Activated naive CD4-positive, alpha-beta T cell treated with anti-CD3 and anti-CD28 coated beads, Interleukin-2, amount 50 U/mL, for 24 hours (primary cell): ENCODE data around the gene SYNDIG1.

Experiments used
- H3K27ac Mint-ChIP-seq: one replicate; pipeline ENCODE4 v1.8.0; 2021; ENCODE audit warnings: mild to moderate bottlenecking, mixed read lengths
- H3K27me3 Mint-ChIP-seq: one replicate; pipeline ENCODE4 v1.8.0; 2021; ENCODE audit warnings: mixed read lengths
- H3K36me3 Mint-ChIP-seq: one replicate; pipeline ENCODE4 v1.8.0; 2021; ENCODE audit warnings: mixed read lengths
- H3K4me1 Mint-ChIP-seq: one replicate; pipeline ENCODE4 v1.8.0; 2021; ENCODE audit warnings: mixed read lengths
- H3K4me3 Mint-ChIP-seq: one replicate; pipeline ENCODE4 v1.8.0; 2021; ENCODE audit warnings: mild to moderate bottlenecking, mixed read lengths
- H3K9me3 Mint-ChIP-seq: one replicate; pipeline ENCODE4 v1.8.0; 2021; ENCODE audit warnings: mixed read lengths

Gene SYNDIG1

DNA sequence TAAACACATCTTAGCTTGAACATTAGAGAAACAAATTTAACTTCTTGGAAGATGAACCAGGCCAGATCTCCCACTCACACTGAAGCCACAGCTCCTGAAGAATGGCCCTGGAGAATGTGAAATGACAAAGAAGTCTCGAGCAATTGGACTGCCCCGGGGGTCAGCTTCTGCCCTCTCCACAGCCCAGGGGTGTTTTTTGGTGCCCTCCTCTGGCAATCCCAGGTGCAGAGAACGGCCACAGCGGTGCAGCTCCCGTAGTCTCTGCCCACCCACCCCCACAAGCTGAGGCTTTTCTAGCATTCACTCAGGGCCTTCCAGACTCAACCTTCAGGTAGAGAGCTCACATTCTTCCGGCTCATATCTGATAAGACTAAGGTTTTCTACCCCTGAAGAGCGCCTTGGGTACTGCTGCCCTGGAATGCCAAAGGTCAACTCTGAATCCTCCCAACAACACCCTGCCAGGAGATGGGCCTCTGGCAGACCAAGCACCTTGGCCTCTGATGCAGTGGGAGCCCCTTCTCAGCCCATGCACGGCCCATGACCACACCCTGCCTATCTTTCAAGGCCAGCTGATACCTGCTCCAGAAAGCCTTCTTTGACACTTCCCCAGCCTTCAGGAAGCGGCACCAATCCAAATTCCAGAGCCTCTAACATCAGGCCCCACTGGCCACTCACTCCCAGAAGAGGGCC, 208.3 kb downstream of the SYNDIG1 start:
- H3K4me3 Mint-ChIP-seq: no peak overlapping the region
- no peaks in the 10 kb centered on the region for H3K9me3 Mint-ChIP-seq
- no peaks in the 10 kb centered on the region for H3K36me3 Mint-ChIP-seq
- no peaks in the 10 kb centered on the region for H3K27me3 Mint-ChIP-seq
- no peak overlapping the region for H3K27ac Mint-ChIP-seq
- no peaks in the 10 kb centered on the region for H3K4me1 Mint-ChIP-seq

DNA sequence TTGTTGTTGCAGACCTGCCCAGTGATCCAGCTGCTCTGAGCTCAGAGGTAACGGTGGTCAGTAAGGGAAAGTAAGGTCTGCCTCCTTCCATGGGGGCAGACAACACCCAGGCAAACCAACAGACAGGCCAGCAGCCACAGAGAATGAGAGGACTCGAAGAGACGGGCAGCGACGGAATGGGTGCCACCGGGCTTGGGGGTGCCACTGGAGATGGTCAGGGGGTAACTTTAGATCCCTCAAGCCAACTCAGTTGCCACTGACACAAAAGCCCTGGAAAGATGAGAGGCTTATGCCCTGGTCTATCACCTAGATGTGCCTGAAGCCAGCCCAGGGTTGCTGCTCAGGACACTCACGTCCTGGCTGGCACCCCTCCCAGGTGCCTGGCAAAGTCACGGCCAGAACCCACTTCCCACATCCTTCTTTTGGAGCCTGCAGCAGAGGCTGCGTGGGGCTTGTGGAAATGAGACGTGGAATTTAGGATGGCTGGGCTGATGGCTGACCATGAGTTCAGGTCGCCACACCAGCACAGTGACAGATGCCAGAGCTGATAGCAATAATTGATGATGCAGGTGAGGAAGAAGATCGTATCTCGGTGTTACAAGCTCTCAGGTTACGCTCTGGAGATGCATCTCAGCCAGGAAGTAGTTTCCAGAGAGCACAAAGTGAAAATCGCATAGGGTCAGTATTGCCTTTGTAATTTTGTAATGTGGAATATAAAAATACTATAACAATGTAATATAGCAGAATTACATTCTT, 209.1 kb downstream of the SYNDIG1 start:
- no peaks in the 10 kb centered on the region for H3K27me3 Mint-ChIP-seq
- no peak overlapping the region for H3K27ac Mint-ChIP-seq
- H3K4me1 Mint-ChIP-seq: no peaks in the 10 kb centered on the region
- no peak overlapping the region for H3K4me3 Mint-ChIP-seq
- no peaks in the 10 kb centered on the region for H3K9me3 Mint-ChIP-seq
- no peaks in the 10 kb centered on the region for H3K36me3 Mint-ChIP-seq

DNA sequence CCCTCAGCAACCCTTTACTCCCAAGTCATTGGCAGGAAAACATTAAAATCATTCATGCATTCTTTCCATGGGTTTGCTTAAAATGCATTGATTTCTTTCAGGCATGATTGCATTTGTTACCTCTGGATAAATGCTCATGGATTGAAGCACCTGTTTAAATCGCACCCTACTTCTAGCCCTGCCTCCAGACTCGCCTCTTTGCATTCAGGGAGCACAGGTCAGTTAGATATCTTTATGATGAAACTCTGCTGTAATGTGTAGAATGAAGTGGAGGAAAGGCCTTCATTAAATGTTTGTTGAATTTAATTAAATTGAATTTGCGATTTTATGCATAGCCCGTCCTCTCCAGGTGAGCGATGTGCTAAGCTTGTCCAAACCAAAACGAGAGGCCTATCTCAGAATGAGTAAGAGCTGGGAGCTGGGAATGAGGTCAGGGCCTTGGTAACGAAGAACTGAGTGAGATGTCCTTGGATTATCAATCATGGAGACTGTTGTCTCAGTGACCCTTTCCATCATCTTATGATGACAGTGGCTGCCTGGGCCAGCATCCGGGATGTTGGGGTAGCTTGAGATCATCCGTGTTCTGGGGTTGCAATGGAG, 210.1 kb downstream of the SYNDIG1 start:
- Mint-ChIP-seq H3K27me3 (no peaks in the 10 kb centered on the region), H3K4me1 (no peaks in the 10 kb centered on the region), H3K36me3 (no peaks in the 10 kb centered on the region), H3K4me3 (no peak overlapping the region), H3K9me3 (no peaks in the 10 kb centered on the region), H3K27ac (no peak overlapping the region)

DNA sequence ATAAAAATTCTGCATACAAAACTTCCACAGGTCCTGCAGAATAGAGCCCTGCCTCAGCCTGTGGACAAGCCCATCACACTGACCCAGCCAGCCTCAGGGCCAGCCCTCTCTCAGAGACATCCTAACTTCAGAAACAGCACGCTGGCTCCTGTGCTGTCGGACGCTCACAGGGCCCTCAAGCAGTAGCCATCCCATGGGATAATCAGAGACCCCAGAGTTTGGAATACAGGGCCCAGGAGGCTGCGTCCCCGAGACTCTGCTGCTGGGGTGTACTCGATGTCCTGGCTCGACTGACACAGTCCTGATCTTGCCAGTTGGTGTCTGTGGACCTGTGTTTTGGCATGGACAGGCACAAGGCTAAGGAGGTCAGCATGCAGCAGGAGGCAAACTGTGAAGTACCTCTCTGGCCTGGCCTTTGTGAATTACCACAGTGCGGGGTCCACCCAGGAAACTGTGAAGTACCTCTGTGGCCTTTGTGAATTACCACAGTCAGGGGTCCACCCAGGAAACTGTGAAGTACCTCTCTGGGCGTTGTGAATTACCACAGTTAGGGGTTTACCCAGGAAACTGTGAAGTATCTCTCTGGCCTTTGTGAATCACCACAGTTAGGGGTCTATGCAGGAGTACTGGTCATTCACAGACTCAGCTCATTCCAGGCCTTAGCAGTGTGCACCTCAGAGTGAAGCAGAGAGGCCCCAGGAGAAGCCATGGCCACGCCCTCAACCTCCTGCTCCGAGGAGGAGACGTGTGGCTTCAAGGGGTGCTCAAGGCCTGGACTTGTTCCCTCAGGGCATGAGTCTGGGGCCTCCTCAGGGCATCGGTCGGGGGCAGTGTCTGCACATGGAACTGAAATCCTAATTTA, 212.4 kb downstream of the SYNDIG1 start:
- no peaks in the 10 kb centered on the region for H3K27me3 Mint-ChIP-seq
- no peaks in the 10 kb centered on the region for H3K4me1 Mint-ChIP-seq
- no peaks in the 10 kb centered on the region for H3K9me3 Mint-ChIP-seq
- H3K27ac Mint-ChIP-seq: no peak overlapping the region
- no peak overlapping the region for H3K4me3 Mint-ChIP-seq
- H3K36me3 Mint-ChIP-seq: no peaks in the 10 kb centered on the region

DNA sequence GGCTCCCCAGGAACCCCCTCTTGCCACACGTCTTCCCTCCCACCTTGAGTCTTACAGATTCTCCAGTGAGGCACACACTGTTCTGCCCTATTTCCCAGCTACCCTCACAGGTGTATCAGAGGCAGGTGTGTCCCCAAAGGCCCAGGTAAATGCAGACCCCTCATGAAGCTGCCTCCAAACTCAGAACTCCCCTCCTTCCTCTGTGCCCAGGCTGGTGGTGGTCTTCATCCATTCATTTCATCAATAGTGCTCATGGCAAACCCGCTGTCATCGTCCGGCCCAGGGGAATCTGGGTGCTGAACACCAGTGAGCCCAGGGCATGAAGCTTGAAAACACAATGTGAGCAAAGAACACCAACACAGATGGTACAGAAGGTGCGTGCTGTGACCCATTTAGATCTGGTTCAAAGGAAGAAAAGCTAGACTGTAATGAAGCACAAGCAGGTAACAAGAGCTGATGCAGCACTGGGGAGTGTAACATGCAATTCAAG, 213.1 kb downstream of the SYNDIG1 start:
- no peak overlapping the region for H3K27ac Mint-ChIP-seq
- no peaks in the 10 kb centered on the region for H3K36me3 Mint-ChIP-seq
- no peaks in the 10 kb centered on the region for H3K9me3 Mint-ChIP-seq
- H3K4me3 Mint-ChIP-seq: no peak overlapping the region
- no peaks in the 10 kb centered on the region for H3K27me3 Mint-ChIP-seq
- H3K4me1 Mint-ChIP-seq: no peaks in the 10 kb centered on the region

DNA sequence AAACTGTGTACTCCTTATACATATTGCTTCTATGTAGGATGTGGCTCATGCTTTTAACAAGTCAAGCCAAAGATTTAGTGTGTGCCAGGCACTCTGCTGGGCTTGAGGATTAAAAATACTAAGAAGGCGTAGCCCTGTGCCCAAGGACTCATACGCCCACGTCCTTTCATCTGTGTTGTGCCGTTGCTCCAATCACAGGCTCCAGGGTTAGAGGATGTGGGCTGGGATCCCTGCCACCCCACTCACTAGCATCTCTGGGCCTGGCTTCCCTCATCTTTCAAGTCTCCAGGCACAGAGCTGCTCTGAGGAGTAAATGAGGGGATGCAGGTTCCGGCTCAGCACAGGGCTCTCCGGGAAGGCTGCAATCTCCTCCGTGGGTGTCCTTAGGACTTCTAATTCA, 214.2 kb downstream of the SYNDIG1 start:
- Mint-ChIP-seq H3K4me3 (no peak overlapping the region), H3K27ac (no peak overlapping the region), H3K9me3 (no peaks in the 10 kb centered on the region)

DNA sequence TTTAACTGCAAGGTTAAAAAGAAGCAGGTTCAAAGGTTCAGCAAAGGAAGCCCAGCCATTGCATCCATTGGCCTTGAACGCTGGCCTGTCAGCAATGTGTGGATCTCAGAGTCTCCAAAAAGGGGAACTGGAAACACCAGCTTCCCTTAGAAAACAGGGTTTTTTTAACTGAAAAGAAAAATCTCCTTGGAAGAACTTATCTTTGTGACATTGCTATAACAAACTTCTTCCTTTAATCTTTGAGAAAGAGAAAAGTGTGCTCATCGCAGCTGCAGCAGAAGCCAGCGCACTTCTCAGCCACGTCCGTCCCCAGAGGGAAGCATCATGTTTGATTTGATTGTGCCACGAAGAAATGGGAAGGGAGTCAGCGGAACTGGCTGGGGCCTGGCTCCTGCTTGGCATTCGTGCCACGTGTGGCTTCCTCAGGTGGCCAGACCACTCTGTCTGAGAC, 215.0 kb downstream of the SYNDIG1 start:
- H3K9me3 Mint-ChIP-seq: peaks cover under 1% of the 10 kb centered on the region
- H3K27ac Mint-ChIP-seq: no peak overlapping the region
- no peaks in the 10 kb centered on the region for H3K4me1 Mint-ChIP-seq
- H3K36me3 Mint-ChIP-seq: no peaks in the 10 kb centered on the region
- H3K4me3 Mint-ChIP-seq: no peak overlapping the region
- peaks cover under 1% of the 10 kb centered on the region for H3K27me3 Mint-ChIP-seq

More for the DNA sequence above, 214.2 kb downstream of the SYNDIG1 start:
- Mint-ChIP-seq H3K4me1 (no peaks in the 10 kb centered on the region), H3K36me3 (no peaks in the 10 kb centered on the region), H3K27me3 (no peaks in the 10 kb centered on the region)

DNA sequence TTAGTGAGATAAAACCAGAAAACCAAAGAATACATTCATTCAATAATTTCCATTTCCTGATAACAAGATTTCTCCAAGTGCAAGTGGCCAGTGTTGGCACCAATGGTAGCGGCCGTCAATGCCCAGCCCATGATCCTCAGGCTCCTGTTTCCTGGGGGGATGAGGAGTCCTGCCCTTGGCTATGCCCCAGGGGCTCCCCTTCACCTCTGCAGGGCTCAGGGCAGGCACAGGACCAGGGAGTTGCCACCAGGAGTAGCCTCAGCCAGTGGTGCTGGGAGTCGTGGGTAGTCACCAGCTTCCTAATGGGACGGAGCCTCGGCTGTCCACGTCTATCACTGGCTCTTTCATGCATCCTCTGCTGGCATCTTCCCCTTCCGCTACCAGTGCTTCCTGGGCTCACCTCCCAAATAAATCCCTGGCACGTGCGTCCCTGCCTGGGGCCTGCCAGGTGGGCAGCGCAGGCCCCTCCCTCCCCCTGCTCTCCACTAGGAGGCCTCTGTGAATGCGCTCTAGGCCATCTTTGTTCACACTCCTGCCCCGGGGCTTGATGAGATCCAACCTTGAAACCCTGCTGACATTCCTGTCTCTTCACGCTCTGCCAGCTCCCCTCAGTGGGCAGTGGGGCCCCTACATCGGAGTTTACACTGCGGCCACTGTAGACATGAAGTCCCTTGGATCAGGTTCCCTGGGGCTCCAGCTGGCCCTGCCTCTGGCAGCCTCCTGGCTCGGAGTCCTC, 215.7 kb downstream of the SYNDIG1 start:
- Mint-ChIP-seq H3K36me3 (no peaks in the 10 kb centered on the region), H3K27ac (no peak overlapping the region), H3K4me3 (no peak overlapping the region), H3K27me3 (peaks cover 5% of the 10 kb centered on the region), H3K4me1 (no peaks in the 10 kb centered on the region), H3K9me3 (peaks cover 5% of the 10 kb centered on the region)

DNA sequence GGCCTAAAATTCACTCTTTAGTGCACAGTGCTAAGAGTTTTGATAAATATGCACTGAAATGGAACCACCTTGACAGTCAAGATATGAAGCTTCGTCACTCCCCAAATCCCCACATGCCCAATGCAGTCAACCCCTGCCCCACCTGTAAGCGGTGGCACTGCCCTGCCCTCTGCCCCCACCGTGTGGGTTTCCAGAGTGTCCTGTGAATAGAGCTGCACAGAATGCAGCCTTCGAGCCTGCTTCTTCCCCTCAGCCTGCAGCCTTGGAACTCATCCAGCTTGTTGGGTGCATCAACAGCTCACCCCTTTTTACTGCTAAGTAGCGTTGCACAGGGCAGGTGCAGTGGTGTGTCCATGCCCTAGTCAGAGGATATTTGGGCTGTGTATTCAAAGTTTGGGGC, 216.3 kb downstream of the SYNDIG1 start:
- H3K27ac Mint-ChIP-seq: no peak overlapping the region
- no peaks in the 10 kb centered on the region for H3K36me3 Mint-ChIP-seq
- H3K4me1 Mint-ChIP-seq: no peaks in the 10 kb centered on the region
- peaks cover 5% of the 10 kb centered on the region for H3K27me3 Mint-ChIP-seq
- H3K4me3 Mint-ChIP-seq: no peak overlapping the region
- peaks cover 5% of the 10 kb centered on the region for H3K9me3 Mint-ChIP-seq

DNA sequence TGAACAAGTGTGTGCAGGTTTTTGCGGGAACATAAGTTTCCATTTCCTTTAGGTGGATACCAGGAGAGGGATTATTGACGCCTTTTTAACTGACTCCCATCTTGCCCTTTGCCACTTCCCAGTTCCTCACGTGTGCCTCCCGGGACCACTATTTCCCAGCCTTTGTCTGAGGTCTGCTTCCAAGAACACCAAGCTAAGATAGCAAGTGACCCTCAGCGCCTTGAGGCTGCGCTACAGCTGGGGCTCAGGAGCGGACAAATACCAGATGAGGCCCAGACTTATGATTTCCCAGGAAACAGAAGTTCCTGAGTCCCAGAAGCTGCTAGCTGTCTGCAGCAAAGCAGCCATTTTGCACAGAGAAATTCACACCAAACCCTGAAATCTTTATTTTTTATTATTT, 216.7 kb downstream of the SYNDIG1 start:
- no peak overlapping the region for H3K4me3 Mint-ChIP-seq
- no peak overlapping the region for H3K27ac Mint-ChIP-seq
- H3K4me1 Mint-ChIP-seq: no peaks in the 10 kb centered on the region
- H3K27me3 Mint-ChIP-seq: peaks cover 5% of the 10 kb centered on the region
- H3K36me3 Mint-ChIP-seq: no peaks in the 10 kb centered on the region
- peaks cover 5% of the 10 kb centered on the region for H3K9me3 Mint-ChIP-seq

DNA sequence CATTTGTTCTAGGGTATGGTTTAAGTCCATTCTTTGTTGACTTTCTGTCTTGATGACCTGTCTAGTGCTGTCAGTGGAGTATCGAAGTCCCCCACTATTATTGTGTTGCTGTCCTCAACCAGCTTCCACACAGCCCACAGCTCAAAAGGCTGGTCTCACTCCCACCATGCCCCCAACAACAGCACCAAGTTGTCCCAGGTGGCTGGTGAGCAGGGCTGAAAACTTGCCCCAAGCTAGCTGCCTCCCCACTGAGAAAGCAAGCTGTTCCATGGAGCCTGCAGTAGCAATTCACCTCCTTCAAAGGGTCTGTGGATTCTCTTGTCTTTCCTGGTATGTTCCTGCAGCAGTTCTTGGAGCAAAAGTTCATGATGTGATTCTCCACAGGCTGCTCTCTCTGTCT, 221.0 kb downstream of the SYNDIG1 start:
- Mint-ChIP-seq H3K27ac (no peak overlapping the region), H3K4me1 (no peaks in the 10 kb centered on the region), H3K36me3 (no peaks in the 10 kb centered on the region), H3K4me3 (no peak overlapping the region), H3K9me3 (peaks cover 5% of the 10 kb centered on the region), H3K27me3 (peaks cover 10% of the 10 kb centered on the region)

DNA sequence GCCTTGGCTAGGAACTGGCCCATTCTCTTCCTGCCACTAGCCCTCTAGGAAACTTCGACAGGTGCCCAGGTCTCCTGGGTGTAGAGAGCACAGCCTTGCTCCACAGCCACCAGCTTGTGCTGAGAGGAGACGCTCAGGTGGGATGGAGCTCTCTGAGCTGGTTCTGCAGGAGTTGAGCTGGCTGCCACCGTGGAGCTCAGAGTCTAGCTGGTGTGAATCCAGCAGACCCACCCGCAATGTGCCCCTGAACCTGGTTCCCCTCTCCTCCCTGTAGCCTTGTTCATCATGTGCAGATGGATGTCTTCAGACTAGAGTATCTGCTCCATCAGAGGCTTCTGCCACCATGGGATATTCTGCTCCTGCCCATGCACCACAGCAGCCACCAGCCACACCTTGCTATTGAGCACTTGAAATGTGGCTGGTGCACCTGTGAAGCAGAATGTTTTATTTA, 222.5 kb downstream of the SYNDIG1 start:
- peak overlapping the region; percentile 74 for H3K27ac Mint-ChIP-seq
- no peak overlapping the region for H3K4me3 Mint-ChIP-seq
- H3K9me3 Mint-ChIP-seq: peaks cover 5% of the 10 kb centered on the region
- no peaks in the 10 kb centered on the region for H3K4me1 Mint-ChIP-seq
- H3K36me3 Mint-ChIP-seq: no peaks in the 10 kb centered on the region
- H3K27me3 Mint-ChIP-seq: peaks cover 10% of the 10 kb centered on the region

DNA sequence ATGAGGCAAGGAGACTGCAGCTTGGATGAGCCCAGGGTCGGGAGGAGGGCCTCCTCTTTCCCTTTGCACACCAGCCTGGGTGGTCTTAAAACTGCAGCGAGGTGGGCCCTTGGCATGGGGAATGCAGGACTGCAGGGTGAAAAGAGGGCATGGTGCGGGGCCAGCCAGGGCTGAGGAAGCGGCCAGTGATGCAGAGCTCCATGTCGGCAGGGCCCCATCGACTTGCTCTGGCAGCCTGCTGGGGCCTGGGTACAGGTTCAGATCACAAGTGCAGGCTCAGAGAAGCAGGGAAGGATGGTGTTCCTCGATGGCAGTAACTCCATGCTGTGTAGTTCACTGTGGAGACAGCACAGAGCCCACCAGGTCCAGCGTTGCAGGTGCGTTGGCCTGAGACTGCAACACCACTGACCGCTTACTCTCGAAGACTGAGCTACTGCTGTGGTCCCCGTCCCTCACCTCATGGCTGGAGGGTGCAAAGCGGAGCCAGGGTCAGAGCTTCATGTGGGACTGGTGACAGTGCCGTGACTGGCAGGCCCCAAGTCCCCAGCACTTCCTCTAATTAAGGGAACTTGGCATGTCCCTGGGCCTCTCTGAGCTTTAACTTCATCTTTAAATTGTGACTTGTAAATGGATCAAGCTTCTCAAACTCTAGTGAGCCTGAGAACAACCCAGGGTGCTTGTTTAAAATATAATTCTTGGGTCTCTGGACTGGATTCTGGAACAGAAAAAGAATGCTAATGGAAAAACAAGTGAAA, 223.2 kb downstream of the SYNDIG1 start:
- H3K4me1 Mint-ChIP-seq: no peaks in the 10 kb centered on the region
- H3K9me3 Mint-ChIP-seq: peaks cover 5% of the 10 kb centered on the region
- H3K36me3 Mint-ChIP-seq: no peaks in the 10 kb centered on the region
- peaks cover 10% of the 10 kb centered on the region for H3K27me3 Mint-ChIP-seq
- H3K4me3 Mint-ChIP-seq: no peak overlapping the region
- H3K27ac Mint-ChIP-seq: no peak overlapping the region

DNA sequence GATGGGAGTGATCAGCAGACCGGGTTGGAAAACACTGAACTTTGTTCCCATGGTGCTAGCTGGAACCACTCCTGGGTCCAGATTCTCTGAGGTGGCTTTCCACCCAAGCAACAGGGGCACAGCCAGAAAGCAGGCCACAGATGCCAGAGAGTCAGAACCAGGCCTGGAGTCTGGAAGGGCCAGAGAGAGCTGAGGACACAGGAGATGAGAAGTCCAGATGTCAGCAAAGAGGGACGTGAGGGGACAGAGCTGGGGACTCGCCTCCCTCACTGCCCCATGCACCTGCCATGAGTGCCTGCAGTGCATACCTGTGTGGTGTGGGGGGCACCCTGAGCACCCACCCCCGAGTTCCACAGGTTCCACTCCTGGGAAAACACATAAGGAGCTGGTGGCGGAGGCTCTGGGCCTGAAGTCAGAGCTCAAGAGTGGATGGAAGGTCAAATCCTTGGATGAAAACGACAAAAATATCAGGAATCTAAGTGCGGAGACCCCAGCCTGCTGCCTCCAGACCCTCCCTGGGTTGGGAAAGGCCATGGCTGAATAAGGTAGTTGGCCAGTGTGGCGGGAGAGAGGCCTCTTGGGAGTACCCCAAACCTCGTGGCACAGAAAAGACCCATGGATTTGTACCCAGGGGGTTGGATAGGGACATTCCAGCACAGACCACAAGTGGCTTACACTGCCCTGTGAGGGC, 224.2 kb downstream of the SYNDIG1 start:
- H3K4me1 Mint-ChIP-seq: no peaks in the 10 kb centered on the region
- no peak overlapping the region for H3K4me3 Mint-ChIP-seq
- no peaks in the 10 kb centered on the region for H3K36me3 Mint-ChIP-seq
- peaks cover 5% of the 10 kb centered on the region for H3K9me3 Mint-ChIP-seq
- no peak overlapping the region for H3K27ac Mint-ChIP-seq
- H3K27me3 Mint-ChIP-seq: peaks cover 10% of the 10 kb centered on the region
